ENCODE data around the gene AHCY.
"Not testable (repeated sequence)": the region's sequence is repeated elsewhere in the genome, so short reads cannot be mapped to it uniquely, and the experiment has no call there.

AHCY gene

DNA sequence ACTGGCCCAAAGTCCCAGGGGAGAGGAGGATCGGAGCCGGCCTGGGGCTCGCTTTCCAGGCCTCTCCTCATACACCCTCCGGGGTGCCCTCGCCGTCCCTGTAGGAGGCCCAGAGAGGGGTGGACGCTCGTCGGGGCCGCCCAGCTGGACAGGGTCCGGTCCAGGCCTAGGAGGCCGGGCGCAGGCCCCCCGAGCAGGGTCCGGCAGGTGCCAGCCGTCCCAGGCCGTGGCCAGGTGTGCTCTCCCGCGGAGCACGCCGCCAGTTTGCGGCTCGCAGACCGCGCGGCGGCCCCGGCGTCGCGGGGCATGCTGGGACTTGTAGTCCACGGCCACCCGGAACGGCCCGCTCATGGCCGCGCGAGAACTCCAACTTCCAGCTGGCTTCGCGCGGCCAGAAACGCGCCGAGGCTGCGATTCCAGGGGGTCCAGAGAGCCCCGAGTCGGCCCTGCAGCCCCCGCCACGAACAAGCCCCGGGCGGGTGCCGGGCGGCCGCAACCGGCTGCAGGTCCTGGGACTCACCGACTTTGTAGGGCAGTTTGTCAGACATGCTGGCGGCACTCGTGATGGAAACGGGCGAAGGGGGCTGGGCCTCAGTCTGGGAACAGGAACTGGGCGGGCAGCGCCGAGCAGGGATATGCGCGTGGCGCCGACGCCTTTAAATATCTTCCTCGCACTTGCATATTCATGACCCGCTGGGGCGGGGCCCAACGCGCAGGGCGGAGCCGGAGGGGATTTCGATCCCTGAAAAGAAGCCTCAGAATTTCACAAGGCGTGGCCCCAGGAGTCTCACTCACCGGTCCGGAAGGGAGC is at the start of gene AHCY:
Gene AHCY (minus strand): TSS at position 633 of the 811 bp plus-strand sequence. CDS start 85 bp downstream, at position 548.
- peak; percentile 98 for DNase-seq

DNA sequence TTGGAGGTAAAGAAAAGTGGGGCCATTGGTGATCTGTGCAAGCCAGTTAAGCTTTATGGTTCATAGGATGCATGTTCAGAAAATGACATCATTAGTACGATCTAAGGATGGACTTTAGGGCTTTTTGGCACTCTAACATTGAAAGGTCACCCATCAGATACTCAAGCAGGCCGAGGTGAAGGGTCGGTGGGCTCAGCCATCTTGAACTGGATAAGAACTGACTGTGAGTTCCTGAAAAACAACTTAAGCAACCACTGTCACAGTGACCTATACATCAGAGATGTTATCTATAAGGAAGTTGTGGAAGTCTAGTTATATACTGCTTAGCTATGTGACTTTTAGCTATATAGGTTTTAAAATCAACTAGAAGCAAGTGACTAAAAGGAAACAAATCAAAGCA is 46.9 kb upstream of the AHCY start:
- no peak for DNase-seq

DNA sequence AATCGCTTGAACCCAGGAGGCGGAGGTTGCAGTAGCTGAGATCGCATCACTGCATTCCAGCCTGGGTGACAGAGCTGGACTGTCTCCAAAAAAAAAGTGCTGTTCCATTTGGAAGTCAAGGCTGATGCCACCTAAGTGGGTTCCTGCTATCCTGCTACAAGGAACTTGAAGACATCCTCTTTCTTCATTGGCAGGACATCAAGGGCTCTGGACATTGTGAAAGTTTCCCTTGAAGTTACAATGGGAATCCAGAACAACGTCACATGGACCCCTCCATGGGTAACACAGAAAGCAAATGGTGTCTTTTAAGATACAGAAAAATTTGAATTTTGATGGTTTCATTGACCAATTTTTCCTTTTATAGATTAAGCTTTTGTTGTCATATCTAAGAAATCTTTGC is 44.4 kb upstream of the AHCY start:
- no peak for DNase-seq

DNA sequence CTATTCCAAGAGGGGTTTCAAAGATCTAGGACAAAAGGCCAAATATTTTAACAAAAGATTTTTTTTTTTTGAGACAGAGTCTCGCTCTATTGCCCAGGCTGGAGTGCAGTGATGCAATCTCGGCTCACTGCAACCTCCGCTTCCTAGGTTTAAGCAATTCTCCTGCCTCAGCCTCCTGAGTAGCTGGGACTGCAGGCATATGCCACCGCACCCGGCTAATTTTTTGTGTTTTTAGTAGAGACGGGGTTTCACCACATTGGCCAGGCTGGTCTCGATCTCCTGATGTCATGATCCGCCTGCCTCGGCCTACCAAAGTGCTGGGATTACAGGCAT is 43.3 kb upstream of the AHCY start:
- DNase-seq: not testable (repeated sequence)

DNA sequence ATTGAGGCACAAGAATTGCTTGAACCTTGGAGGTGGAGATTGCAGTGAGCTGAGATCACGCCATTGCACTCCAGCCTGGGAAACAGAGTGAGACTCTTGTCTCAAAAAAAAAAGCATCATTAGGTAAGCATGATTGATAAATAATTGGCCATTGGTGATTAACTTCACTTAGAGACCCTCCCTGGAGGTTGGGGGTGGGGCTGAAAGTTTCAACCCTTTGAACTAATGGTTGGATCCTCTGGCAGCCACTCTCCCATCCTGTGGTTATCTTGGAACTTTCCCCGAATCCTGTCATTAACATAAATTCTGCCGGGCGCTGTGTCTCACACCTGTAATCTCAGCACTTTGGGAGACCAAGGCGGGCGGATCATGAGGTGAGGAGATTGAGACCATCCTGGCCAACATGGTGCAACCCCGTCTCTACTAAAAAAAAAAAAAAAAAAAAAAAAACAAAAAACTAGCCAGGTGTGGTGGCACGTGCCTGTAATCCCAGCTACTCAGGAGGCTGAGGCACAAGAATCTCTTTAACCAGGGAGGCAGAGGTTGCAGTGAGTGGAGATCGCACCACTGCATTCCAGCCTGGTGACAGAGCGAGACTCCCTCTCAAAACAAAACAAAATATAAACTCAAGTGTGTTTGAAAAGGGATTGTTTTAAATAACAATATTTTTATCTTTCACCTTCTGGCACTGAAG is 42.8 kb upstream of the AHCY start:
- not testable (repeated sequence) for DNase-seq

DNA sequence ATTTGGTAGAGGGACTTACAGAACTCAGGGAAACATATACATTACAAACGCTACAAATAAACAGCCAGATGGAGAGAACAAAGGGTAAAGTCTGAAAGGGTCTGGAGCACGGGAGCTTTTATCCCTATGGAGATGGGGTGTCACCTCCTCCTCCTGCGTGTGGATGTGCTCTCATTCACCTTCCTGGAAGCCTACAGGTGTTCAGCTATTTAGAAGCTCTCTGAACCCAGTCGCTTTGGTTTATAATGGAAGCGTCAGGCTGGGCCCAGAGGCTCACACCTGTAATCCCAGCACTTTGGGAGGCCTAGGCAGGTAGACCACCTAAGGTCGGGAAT is 42.2 kb upstream of the AHCY start:
- no peak for DNase-seq

DNA sequence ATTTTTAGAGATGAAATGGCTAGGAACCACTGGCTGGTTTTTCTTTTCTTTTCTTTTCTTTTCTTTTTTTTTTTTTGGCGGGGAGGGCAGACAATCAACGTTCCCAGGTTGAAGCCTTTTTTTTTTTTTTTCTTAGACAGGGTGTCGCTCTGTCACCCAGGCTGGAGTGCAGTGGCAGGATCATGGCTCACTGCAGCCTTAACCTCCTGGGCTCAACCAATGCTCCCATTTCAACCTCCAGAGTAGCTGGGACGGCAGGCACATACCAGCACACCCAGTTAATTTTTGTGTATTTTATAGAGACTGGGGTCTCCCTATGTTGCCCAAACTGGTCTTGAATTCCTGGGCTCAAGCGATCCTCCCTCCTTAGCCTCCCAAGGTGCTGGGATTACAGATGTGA is 41.1 kb upstream of the AHCY start:
- no peak for DNase-seq

DNA sequence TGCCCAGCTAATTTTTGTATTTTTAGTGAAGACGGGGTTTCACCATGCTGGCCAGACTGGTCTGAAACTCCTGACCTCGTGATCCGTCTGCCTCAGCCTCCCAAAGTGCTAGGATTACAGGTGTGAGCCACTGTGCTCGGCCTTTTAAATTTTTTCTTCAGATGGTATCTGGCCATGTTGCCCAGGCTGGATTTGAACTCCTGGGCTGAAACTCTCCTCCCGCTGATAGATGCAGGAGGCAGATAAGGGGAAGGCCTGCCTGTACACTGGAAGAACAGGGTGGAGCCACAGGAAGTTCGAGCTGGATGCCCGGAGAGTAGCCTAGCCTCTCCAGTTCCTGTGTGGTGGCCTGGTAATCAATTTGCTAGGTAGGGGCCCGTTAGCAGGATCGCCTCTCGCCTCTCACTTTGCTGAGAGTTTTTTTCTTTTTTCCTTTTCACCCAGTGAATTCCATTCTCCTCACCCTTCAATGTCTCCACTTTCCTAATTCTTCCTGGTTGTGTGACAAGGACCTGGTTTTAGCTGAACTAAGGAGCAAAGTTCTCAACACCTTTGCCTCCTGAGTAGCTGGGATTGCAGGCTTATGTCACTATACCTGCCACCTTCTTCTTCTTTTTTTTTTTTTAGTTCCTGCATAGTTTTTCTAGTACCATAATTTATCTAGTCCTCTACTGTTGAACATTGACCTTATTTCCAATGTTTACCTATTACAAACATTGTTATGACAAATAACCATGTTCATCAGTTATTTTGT is 40.5 kb upstream of the AHCY start:
- no peak for DNase-seq

DNA sequence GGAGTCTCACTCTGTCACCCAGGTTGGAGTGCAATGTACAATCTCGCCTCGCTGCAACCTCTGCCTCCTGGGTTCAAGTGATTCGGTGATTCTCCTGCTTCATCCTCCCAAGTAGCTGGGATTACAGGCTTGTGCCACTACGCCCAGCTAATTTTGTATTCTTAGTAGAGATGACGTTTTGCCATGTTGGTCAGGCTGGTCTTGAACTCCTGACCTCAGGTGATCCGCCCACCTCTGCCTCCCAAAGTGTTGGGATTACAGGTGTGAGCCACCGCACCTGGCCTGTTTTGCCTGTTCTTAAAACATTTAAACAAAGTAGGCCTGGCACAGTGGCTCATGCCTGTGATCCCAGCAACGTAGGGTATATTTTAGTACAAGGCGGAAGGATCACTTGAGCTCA is 38.0 kb upstream of the AHCY start:
- DNase-seq: not testable (repeated sequence)

DNA sequence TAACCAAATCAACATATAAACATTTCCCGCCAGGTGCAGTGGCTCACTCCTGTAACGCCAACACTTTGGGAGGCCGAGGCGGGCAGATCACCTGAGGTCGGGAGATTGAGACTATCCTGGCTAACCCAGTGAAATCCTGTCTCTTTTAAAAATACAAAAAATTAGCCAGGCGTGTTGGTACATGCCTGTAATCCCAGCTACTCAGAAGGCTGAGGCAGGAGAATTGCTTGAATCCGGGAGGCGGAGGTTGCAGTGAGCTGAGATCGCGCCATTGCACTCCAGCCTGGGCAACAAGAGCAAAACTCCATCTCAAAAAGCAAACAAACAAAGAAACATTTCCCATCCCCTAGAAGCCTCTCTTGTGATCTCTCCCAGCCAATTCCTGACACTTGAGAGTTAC is 37.6 kb upstream of the AHCY start:
- DNase-seq: not testable (repeated sequence)

DNA sequence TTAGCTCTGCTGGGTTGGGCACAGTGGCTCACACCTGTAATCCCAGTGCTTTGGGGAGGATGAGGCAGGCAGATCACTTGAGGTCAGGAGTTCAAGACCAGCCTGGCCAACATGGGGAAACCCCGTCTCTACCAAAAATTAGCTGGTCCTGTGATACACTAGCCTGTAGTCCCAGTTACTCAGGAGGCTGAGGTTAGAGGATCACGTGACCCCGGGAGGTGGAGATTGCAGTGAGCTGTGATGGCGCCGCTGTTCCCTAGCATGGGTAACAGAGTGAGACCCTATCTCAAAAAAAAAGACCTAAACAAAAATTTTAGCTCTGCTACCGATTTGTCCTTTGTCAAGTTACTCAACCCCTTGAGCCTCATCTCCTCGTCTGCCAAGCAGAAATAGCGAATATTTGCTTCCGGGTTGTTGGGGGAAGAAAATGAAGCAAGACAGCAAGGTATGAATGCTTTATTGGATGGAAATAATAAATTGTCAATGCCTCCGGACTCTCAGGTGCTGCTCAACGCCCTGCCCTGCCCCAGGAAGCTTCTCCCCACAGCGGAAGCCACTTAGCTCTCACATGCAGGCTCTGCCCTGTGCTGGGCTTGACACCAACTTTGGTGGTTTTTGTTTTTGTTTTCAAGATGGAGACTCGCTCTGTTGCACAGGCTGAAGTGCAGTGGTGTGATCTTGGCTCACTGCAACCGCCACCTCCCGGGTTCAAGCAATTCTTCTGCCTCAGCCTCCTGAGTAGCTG is 35.0 kb upstream of the AHCY start:
- DNase-seq: no peak

DNA sequence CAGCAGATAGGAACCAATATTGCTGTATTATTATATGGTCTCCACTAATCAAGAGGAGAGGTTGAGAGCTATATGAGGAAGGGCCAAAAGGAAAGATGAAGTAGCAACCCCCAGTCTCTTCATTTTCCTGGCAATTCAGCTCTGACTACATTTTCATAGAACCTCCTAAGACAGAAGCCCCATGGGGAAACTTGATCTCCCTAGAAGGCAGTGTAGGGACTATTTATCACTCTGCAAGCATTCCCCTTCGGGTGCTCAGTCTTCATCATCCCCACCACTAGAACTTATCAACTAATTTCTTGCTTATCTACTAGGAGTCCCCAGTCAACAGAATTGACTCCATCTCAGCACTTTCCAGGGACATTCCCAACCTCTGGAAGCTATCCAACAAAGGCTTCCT is 34.4 kb upstream of the AHCY start:
- DNase-seq: no peak

DNA sequence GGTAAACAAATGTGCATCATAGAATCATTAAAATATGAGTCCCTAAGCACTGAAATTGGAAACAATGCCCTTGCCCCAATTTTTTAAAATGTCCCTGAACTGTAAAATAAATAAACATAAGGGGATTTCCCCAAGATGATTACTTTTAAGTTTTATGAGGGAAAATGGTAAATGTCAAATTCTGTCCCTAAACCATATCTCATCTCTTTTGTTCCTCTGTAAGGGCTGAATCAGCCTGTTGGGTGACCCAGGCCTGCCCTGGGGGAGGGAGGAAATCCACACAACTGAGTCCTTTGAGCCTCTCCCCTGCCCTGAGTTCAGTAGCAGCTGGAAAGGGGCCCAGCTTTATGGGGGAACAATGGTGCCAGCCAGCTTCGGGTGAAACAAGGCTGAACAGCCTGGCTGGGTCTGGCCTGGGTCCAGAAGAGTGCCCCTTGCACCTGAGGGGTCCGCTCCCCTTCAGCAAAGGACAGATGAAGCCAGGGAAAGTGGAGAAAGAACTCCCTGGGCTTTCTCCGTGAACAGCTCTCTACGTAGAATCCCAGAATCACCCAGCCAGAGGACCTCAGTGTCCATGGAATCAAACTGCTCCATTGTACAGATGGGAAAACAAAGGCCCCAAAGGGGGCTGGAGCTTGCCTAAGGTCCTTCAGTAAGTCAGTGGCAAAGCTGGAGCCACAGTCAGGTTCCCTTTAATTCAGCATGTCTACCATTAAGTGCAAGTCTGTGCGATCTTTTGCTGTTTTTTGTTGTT is 31.7 kb upstream of the AHCY start:
- DNase-seq: peak; percentile 14

DNA sequence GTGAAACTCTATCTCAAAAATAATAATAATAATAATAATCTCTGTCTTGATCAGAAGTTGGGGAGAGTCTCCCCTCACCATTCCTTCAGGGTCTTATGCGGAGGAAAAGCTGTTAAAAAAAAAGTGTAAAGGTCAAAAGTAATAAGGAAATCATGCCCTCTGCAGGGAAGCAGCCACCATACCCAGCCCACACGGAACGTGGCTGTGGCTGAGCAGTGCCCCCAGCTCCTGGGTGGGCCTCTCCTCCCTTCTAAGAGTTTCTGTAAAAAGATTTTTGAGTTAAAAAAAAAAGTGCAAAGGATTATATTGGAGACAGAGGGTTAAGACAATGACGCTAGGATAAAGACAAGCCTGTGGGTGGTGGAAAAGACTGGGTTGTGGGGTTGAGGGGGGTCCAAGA is 30.6 kb upstream of the AHCY start:
- no peak for DNase-seq

DNA sequence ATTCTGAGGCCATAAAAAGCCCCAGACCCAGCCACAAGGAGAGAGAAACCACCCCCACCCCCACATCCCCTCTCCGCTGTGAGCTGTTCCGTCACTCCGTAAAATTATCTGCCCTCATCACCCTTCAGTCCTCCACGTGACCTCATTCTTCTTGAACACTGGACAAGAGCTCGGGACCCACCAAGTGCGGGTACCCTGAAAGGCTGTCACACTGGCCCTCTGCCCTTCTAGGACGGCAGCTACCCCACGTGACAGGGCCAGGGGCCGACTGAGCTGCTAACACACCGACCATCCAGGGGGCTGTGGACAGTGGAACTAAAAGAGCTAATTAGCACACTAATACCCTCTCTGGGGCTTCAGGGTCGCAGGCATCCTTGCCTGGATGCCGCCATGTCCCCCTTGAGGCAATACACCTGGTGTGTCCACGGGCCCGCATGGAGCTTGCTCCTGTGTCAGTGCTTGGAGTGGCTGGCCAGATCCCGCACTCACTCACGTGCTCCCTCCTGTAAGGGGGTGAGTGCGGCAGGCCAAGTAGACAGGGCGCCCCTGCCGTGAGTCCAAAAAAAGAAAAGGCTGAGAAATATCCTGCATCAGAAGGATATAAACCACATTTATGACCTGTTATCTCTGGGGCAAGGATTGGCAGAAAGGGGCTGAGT is 29.2 kb upstream of the AHCY start:
- no peak for DNase-seq

DNA sequence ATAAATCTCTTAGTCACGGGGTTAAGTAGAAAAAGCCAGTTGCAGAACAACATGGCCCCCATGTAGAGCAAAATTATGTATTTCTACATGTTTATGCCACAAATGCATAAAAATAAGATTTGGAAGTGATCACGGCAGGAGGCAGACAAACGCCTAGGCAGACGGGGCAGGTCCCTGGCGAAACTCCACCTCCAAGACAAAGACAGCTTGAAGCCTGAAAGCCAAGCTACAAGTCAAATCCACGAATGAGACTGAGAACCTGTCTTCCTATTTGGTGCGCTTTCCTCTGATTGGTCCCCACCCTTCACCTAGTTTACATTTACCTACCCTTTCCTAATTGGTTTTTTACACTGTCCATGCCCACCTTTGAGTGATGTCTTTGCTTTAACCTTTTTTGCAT is 28.7 kb upstream of the AHCY start:
- DNase-seq: no peak

DNA sequence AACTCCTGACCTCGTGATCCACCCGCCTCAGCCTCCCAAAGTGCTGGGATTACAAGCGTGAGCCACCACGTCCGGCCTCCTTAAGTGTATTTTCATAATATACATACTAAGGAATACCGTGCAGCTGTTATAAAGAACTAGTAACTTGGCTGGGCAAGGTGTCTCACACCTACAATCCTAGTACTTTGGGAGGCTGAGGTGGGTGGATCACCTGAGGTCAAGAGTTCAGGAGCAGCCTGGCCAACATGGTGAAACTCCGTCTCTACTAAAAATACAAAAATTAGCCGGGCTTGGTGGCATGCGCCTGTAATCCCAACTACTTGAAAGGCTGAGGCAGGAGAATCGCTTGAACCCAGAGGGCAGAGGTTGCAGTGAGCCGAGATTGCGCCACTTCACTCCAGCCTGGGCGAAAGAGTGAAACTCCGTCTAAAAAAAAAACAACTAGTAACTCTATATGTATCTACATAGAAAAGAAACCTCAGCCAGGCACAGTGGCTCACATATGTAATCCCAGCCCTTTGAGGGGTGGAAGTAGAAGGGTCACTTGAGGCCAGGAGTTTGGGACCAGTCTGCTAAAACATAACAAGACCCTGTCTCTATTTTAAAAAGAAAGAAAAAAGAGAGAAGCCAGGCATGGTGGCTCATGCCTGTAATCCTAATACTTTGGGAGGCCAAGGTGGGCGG is 27.8 kb upstream of the AHCY start:
- not testable (repeated sequence) for DNase-seq

DNA sequence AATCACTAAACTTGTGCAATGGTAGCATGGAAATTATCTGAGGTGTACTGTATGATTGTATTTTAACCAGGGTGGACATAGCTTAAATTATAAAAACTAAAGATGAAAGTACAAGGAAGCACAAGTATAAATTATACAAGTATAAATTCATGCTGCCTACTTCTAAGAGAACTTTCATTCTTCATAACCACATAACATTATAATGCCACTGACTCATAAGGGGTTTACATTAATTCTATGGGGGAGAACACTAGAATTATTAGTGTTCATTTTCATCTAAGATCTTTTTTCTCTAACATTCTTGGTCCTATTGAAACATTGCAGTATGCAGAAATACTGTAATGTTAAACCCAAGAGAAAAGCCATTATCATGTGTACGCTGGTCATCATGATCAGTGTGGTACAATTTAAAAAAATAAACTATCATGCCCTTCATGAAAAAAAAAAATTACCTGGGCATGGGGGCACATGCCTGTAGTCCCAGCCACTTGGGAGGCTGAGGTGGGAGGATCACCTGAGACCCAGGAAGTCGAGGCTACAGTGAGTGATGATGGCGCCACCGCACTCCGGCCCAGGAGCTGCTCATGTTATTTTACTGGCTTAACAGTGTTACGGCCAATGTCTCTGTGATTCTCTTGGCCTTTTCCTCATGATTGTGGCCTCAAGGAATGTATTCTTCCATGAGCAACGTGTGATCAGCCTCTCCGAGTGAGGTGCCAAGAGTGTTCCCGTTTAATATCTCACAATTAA is 25.9 kb upstream of the AHCY start:
- no peak for DNase-seq

DNA sequence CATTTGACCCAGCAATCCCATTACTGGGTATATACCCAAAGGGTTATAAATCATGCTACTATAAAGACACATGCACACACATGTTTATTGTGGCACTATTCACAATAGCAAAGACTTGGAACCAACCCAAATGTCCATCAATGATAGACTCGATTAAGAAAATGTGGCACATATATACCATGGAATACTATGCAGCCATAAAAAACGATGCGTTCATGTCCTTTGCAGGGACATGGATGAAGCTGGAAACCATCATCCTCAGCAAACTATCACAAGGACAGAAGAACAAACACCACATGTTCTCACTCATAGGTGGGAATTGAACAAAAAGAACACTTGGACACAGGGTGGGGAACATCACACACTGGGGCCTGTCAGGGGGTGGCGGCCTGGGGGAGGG is 25.1 kb upstream of the AHCY start:
- not testable (repeated sequence) for DNase-seq

DNA sequence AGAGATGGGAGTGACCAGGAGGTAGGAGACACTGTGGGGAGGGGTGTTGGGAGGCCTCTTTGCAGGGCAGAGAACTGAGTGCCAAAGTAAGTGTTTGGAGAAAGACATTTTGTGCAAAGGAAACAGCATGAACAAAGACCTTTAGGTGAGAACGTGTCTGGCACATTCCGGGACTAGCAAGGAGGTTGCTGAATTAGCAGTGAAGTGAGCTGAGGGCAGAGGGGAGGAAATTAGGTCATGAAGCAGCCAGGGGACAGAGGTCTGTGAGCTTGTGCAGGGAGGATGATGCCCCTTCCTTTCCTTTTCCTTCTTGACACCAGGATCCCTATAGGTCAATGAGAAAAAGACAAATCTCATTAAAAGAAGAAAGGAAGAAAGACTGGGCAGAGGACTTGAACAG is 21.4 kb upstream of the AHCY start:
- peak; percentile 38 for DNase-seq
